T-helper 17 cell (primary cell): ENCODE data around the gene CBLIF. TPM values are rescaled to one million over a fixed set of nuclear protein-coding genes. Genes with fewer than 3 reads are reported as not detected.
A peak's percentile ranks its signal among the peaks of the same experiment; 100 is the strongest.
"Not testable (repeated sequence)": the region's sequence is repeated elsewhere in the genome, so short reads cannot be mapped to it uniquely, and the experiment has no call there.

Source experiments
- ATAC-seq: fragments of 150-1000 bp; cut with Tn5 transposase; 2 replicates; pipeline ENCODE4 v1.10.0; 2021; ENCODE audit warnings: mild to moderate bottlenecking, moderate library complexity
- DNase-seq, 3 donors: peaks; one replicate each; pipeline versions ENCODE4 v3.0.0 to v3.0.0-alpha.2; 2020 to 2021
- H3K9me3 ChIP-seq: one replicate; pipeline ENCODE4 v1.7.0; 2013; ENCODE audit warnings: low read length, mild to moderate bottlenecking; ENCODE audit not compliant: control insufficient read depth, poor library complexity, severe bottlenecking
- H3K27ac Mint-ChIP-seq: one replicate; pipeline ENCODE4 v1.8.0; 2022; ENCODE audit warnings: mild to moderate bottlenecking, moderate library complexity, mixed read lengths
- H3K27me3 Mint-ChIP-seq: one replicate; pipeline ENCODE4 v1.8.0; 2022; ENCODE audit warnings: mixed read lengths
- H3K36me3 Mint-ChIP-seq: one replicate; pipeline ENCODE4 v1.8.0; 2022; ENCODE audit warnings: low read depth, mixed read lengths
- H3K4me1 Mint-ChIP-seq: one replicate; pipeline ENCODE4 v1.8.0; 2022; ENCODE audit warnings: mild to moderate bottlenecking, mixed read lengths
- H3K4me3 Mint-ChIP-seq: one replicate; pipeline ENCODE4 v1.8.0; 2022; ENCODE audit warnings: mild to moderate bottlenecking, moderate library complexity, mixed read lengths
- total RNA-seq, 4 donors: library from RNA in 2 of 4; stranded (reverse) in 2 of 4; gene quantifications; one replicate each; pipeline ENCODE4 v1.2.3 and lab custom pipeline; 2022 to 2026

CBLIF gene
- total RNA-seq, 2 donors from 2014 or later = not detected

- Mint-ChIP-seq H3K36me3 (peaks cover 4% of the 10 kb centered on the region), H3K4me1 (peaks cover 3% of the 10 kb centered on the region), H3K27ac (no peak overlapping the region), H3K4me3 (no peak overlapping the region), H3K27me3 (peaks cover 34% of the 10 kb centered on the region)
- DNase-seq (no peak), ATAC-seq (no peak)
- H3K9me3 ChIP-seq = no peaks in the 10 kb centered on the region
These were observed 11.7 kb downstream of the CBLIF start for GRCh38 chr11:59833602-59834001.

- H3K4me3 Mint-ChIP-seq = no peak overlapping the region
- ATAC-seq (no peak), DNase-seq (no peak)
- H3K36me3 Mint-ChIP-seq = peaks cover 4% of the 10 kb centered on the region
- no peaks in the 10 kb centered on the region for H3K9me3 ChIP-seq
- no peak overlapping the region for H3K27ac Mint-ChIP-seq
- peaks cover 20% of the 10 kb centered on the region for H3K27me3 Mint-ChIP-seq
- peaks cover 3% of the 10 kb centered on the region for H3K4me1 Mint-ChIP-seq
These were observed 15.9 kb downstream of the CBLIF start for GRCh38 chr11:59829358-59829757.

GRCh38 chr11:59822989-59823566, 22.2 kb downstream of the CBLIF start:
- H3K27me3 Mint-ChIP-seq = peaks cover 20% of the 10 kb centered on the region
- H3K4me3 Mint-ChIP-seq = peak overlapping the region; percentile 64
- H3K36me3 Mint-ChIP-seq = no peaks in the 10 kb centered on the region
- ATAC-seq = peak; percentile 64
- peak overlapping the region; percentile 53 for H3K27ac Mint-ChIP-seq
- no peaks in the 10 kb centered on the region for H3K9me3 ChIP-seq
- H3K4me1 Mint-ChIP-seq = peaks cover 13% of the 10 kb centered on the region
- no peak for DNase-seq

GRCh38 chr11:59818572-59818971, 26.7 kb downstream of the CBLIF start:
- Mint-ChIP-seq H3K4me1 (peaks cover 17% of the 10 kb centered on the region), H3K4me3 (no peak overlapping the region), H3K27ac (peak overlapping the region; percentile 29), H3K36me3 (no peaks in the 10 kb centered on the region), H3K27me3 (peaks cover 8% of the 10 kb centered on the region)
- DNase-seq (no peak), ATAC-seq (no peak)
- H3K9me3 ChIP-seq = no peaks in the 10 kb centered on the region

GRCh38 chr11:59816434-59816833, 28.9 kb downstream of the CBLIF start:
- not testable (repeated sequence) for H3K4me3 Mint-ChIP-seq, H3K27me3 Mint-ChIP-seq, H3K36me3 Mint-ChIP-seq, DNase-seq, H3K27ac Mint-ChIP-seq, ATAC-seq, H3K9me3 ChIP-seq
- peaks cover 12% of the 10 kb centered on the region for H3K4me1 Mint-ChIP-seq

GRCh38 chr11:59815754-59816153, 29.5 kb downstream of the CBLIF start:
- ATAC-seq (no peak), DNase-seq (no peak)
- Mint-ChIP-seq H3K27me3 (peaks cover 8% of the 10 kb centered on the region), H3K36me3 (no peaks in the 10 kb centered on the region), H3K4me1 (peaks cover 15% of the 10 kb centered on the region), H3K4me3 (no peak overlapping the region), H3K27ac (no peak overlapping the region)
- H3K9me3 ChIP-seq = no peaks in the 10 kb centered on the region

GRCh38 chr11:59814021-59814420, 31.3 kb downstream of the CBLIF start:
- ATAC-seq (no peak), DNase-seq (no peak)
- H3K4me1 Mint-ChIP-seq = peaks cover 19% of the 10 kb centered on the region
- H3K27ac Mint-ChIP-seq = no peak overlapping the region
- H3K9me3 ChIP-seq = no peaks in the 10 kb centered on the region
- H3K36me3 Mint-ChIP-seq = no peaks in the 10 kb centered on the region
- peak overlapping the region; percentile 4 for H3K4me3 Mint-ChIP-seq
- H3K27me3 Mint-ChIP-seq = peaks cover 7% of the 10 kb centered on the region

GRCh38 chr11:59813364-59813763, 31.9 kb downstream of the CBLIF start:
- H3K4me1 Mint-ChIP-seq = peaks cover 13% of the 10 kb centered on the region
- no peak overlapping the region for H3K27ac Mint-ChIP-seq
- DNase-seq (no peak), ATAC-seq (no peak)
- no peak overlapping the region for H3K4me3 Mint-ChIP-seq
- no peaks in the 10 kb centered on the region for H3K9me3 ChIP-seq
- peaks cover 4% of the 10 kb centered on the region for H3K27me3 Mint-ChIP-seq
- no peaks in the 10 kb centered on the region for H3K36me3 Mint-ChIP-seq

GRCh38 chr11:59812220-59812619, 33.1 kb downstream of the CBLIF start:
- no peak for ATAC-seq
- H3K9me3 ChIP-seq = no peaks in the 10 kb centered on the region
- Mint-ChIP-seq H3K4me3 (no peak overlapping the region), H3K36me3 (no peaks in the 10 kb centered on the region), H3K27ac (no peak overlapping the region), H3K4me1 (peaks cover 12% of the 10 kb centered on the region), H3K27me3 (peaks cover 4% of the 10 kb centered on the region)
- DNase-seq = no peak

GRCh38 chr11:59810911-59811259, 34.4 kb downstream of the CBLIF start:
- ATAC-seq (no peak), DNase-seq (no peak)
- Mint-ChIP-seq H3K4me3 (peak overlapping the region; percentile 94), H3K4me1 (peaks cover 12% of the 10 kb centered on the region), H3K36me3 (peaks cover 3% of the 10 kb centered on the region), H3K27me3 (peaks cover 4% of the 10 kb centered on the region), H3K27ac (peak overlapping the region; percentile 93)
- no peaks in the 10 kb centered on the region for H3K9me3 ChIP-seq

GRCh38 chr11:59810189-59810910, 34.9 kb downstream of the CBLIF start, which contains the start of gene MRPL16:
Gene MRPL16, minus strand, starts transcription at chr11:59810778. Its CDS starts 120 bp downstream, at chr11:59810658.
- H3K36me3 Mint-ChIP-seq = peaks cover 3% of the 10 kb centered on the region
- ATAC-seq = peak; percentile 100
- peaks cover 4% of the 10 kb centered on the region for H3K27me3 Mint-ChIP-seq
- H3K9me3 ChIP-seq = no peaks in the 10 kb centered on the region
- peak within 1 kb of the TSS; percentile 94 for H3K4me3 Mint-ChIP-seq
- DNase-seq = peak; percentile 71 to 80 (median 77)
- peak within 1 kb of the TSS; percentile 93 for H3K27ac Mint-ChIP-seq
- peaks cover 12% of the 10 kb centered on the region for H3K4me1 Mint-ChIP-seq

GRCh38 chr11:59807047-59807610, 38.2 kb downstream of the CBLIF start:
- Mint-ChIP-seq H3K4me3 (no peak overlapping the region), H3K27me3 (no peaks in the 10 kb centered on the region), H3K27ac (no peak overlapping the region), H3K36me3 (peaks cover 3% of the 10 kb centered on the region), H3K4me1 (peaks cover 11% of the 10 kb centered on the region)
- ATAC-seq (no peak), DNase-seq (no peak)
- no peaks in the 10 kb centered on the region for H3K9me3 ChIP-seq

- H3K9me3 ChIP-seq = no peaks in the 10 kb centered on the region
- no peak for DNase-seq
- peaks cover 3% of the 10 kb centered on the region for H3K36me3 Mint-ChIP-seq
- no peak overlapping the region for H3K27ac Mint-ChIP-seq
- no peak for ATAC-seq
- no peaks in the 10 kb centered on the region for H3K27me3 Mint-ChIP-seq
- H3K4me3 Mint-ChIP-seq = no peak overlapping the region
- H3K4me1 Mint-ChIP-seq = peaks cover 3% of the 10 kb centered on the region
These were observed 41.2 kb downstream of the CBLIF start for GRCh38 chr11:59804061-59804460.
